CD14-positive monocyte (primary cell): ENCODE data around the gene SLU7. TPM values are rescaled to one million over a fixed set of nuclear protein-coding genes. Genes with fewer than 3 reads are reported as not detected.

ENCODE experiments used
- DNase-seq, 3 donors: peaks; one replicate each; pipeline ENCODE4 v3.0.0-alpha.2; 2011 to 2022
- H2AFZ ChIP-seq: 2 replicates; pipeline ENCODE4 v1.6.0; 2012; ENCODE audit warnings: mild to moderate bottlenecking, low read depth, low read length, inconsistent platforms; ENCODE audit not compliant: insufficient read depth, poor library complexity, severe bottlenecking
- H3K27ac ChIP-seq, 2 donors: 1 replicate in 1 of 2; 2 replicates in 1 of 2; pipeline ENCODE4 v1.5.1; 2012 to 2013; ENCODE audit warnings: low read length in 2 of 2, control low read depth in 1 of 2, inconsistent platforms in 1 of 2, low read depth in 1 of 2, mild to moderate bottlenecking in 1 of 2
- H3K27me3 ChIP-seq, 2 donors: one replicate each; pipeline versions ENCODE4 v1.6.0 to v1.6.1; 2011 to 2013; ENCODE audit warnings: low read length in 2 of 2; ENCODE audit not compliant: control insufficient read depth in 2 of 2, insufficient read depth in 2 of 2
- H3K36me3 ChIP-seq, 2 donors: replicated peaks in 1 of 2; 1 replicate in 1 of 2; 2 replicates in 1 of 2; pipeline versions ENCODE4 v1.5.1 to v1.6.1; 2012 to 2013; ENCODE audit warnings: low read length in 2 of 2, control low read depth in 1 of 2, inconsistent platforms in 1 of 2, mild to moderate bottlenecking in 1 of 2; ENCODE audit not compliant: insufficient read depth in 2 of 2, control insufficient read depth in 1 of 2
- H3K4me1 ChIP-seq, 2 donors: 1 replicate in 1 of 2; 2 replicates in 1 of 2; pipeline versions ENCODE4 v1.5.1 to v1.6.1; 2012 to 2013; ENCODE audit warnings: low read length in 2 of 2, control low read depth in 1 of 2, inconsistent platforms in 1 of 2, mild to moderate bottlenecking in 1 of 2, moderate library complexity in 1 of 2; ENCODE audit not compliant: insufficient read depth in 2 of 2, control insufficient read depth in 1 of 2
- H3K4me2 ChIP-seq: replicated peaks from 2 replicates; pipeline ENCODE3; 2012; ENCODE audit warnings: low read length, moderate library complexity, mild to moderate bottlenecking; ENCODE audit not compliant: poor library complexity, severe bottlenecking; ENCODE audit errors: extremely low read depth
- H3K4me3 ChIP-seq, 3 experiments: fragments of 200-600 bp in 1 of 3; sonication (generic) in 1 of 3; replicated peaks in 1 of 3; 1 replicate in 2 of 3; 2 replicates in 1 of 3; pipeline ENCODE4 v1.5.1; 2011 to 2013; ENCODE audit warnings: low read length in 3 of 3, mild to moderate bottlenecking in 3 of 3, control low read depth in 2 of 3, low read depth in 2 of 3, inconsistent platforms in 1 of 3, moderate library complexity in 1 of 3
- H3K79me2 ChIP-seq: 2 replicates; pipeline ENCODE4 v1.6.0; 2012; ENCODE audit warnings: mild to moderate bottlenecking, control low read depth, inconsistent platforms, low read length, moderate library complexity; ENCODE audit not compliant: insufficient read depth
- H3K9ac ChIP-seq: 2 replicates; pipeline ENCODE4 v1.6.0; 2017; ENCODE audit warnings: low read length, mild to moderate bottlenecking; ENCODE audit not compliant: insufficient read depth, poor library complexity, severe bottlenecking
- H3K9me3 ChIP-seq, 2 donors: replicated peaks in 1 of 2; 1 replicate in 1 of 2; 2 replicates in 1 of 2; pipeline versions ENCODE4 v1.5.1 to v1.6.1; 2012 to 2013; ENCODE audit warnings: low read length in 2 of 2, control low read depth in 1 of 2; ENCODE audit not compliant: control insufficient read depth in 1 of 2, insufficient read depth in 1 of 2
- H4K20me1 ChIP-seq: 2 replicates; pipeline ENCODE4 v1.6.0; 2012; ENCODE audit warnings: mild to moderate bottlenecking, low read length, control low read depth, moderate library complexity; ENCODE audit not compliant: insufficient read depth
- H3K27ac Mint-ChIP-seq, 7 donors: one replicate each; pipeline ENCODE4 v1.8.0; 2020; ENCODE audit warnings: mild to moderate bottlenecking in 7 of 7, mixed read lengths in 7 of 7, moderate library complexity in 6 of 7, inconsistent platforms in 2 of 7
- H3K27me3 Mint-ChIP-seq, 3 donors: one replicate each; pipeline ENCODE4 v1.8.0; 2021 to 2022; ENCODE audit warnings: low read depth in 3 of 3, mild to moderate bottlenecking in 3 of 3, mixed read lengths in 3 of 3, moderate library complexity in 3 of 3, inconsistent platforms in 1 of 3
- H3K36me3 Mint-ChIP-seq, 2 donors: one replicate each; pipeline ENCODE4 v1.8.0; 2020; ENCODE audit warnings: mixed read lengths in 2 of 2, inconsistent platforms in 1 of 2, mild to moderate bottlenecking in 1 of 2
- H3K4me1 Mint-ChIP-seq: one replicate; pipeline ENCODE4 v1.8.0; 2020; ENCODE audit warnings: mild to moderate bottlenecking, mixed read lengths
- H3K4me3 Mint-ChIP-seq, 2 donors: one replicate each; pipeline ENCODE4 v1.8.0; 2020; ENCODE audit warnings: mild to moderate bottlenecking in 2 of 2, mixed read lengths in 2 of 2, moderate library complexity in 1 of 2
- H3K9me3 Mint-ChIP-seq, 7 donors: one replicate each; pipeline ENCODE4 v1.8.0; 2020 to 2022; ENCODE audit warnings: mixed read lengths in 7 of 7, mild to moderate bottlenecking in 6 of 7, moderate library complexity in 6 of 7, inconsistent platforms in 2 of 7
- WGBS: methylation state at CpG from one replicate; pipeline ENCODE4 v1.1.5; 2013; ENCODE audit warnings: missing lambda C conversion rate; ENCODE audit not compliant: insufficient coverage; 5-methylcytosine and 5-hydroxymethylcytosine counted together
- intact Hi-C, 2 donors: fragments of 100-400 bp; cut with micrococcal nuclease; formaldehyde crosslinking; loops; one replicate each; pipeline versions ENCODE4 v1.15.0 to v1.15.1; 2023
- polyA plus RNA-seq, 3 donors: library from polyadenylated mRNA; depleted of rRNA in 1 of 3; unstranded in 2 of 3; stranded (reverse) in 1 of 3; fragments of 300-500 nt in 2 of 3; fragments of >200 nt in 1 of 3; fragmentation: Illumina TruSeq in 2 of 3; gene quantifications; 1 replicate in 2 of 3; 2 replicates in 1 of 3; pipeline ENCODE4 v1.2.3, GENCODE V29; 2012 to 2021
- TF ChIP-seq, protein P1 (sequence below): fragments of 200-600 bp; IDR thresholded peaks from one replicate; pipeline ENCODE4 v1.8.0; 2022; ENCODE audit warnings: antibody characterized with exemption, mild to moderate bottlenecking

The SLU7 gene
- polyA plus RNA-seq, 3 donors, result 38.4 to 61.6 (median 42.3) TPM

GRCh38 chr5:160441311-160441781 lies 22.5 kb upstream of the SLU7 start:
- H3K27me3 Mint-ChIP-seq, result peaks cover 0 to 4% (median 2%) of the 10 kb centered on the region in 3 donors
- WGBS, result no CpG with 5 or more reads among the region's 1 CpG
- no peak overlapping the region for H2AFZ ChIP-seq
- no peaks in the 10 kb centered on the region for H3K9me3 Mint-ChIP-seq
- H3K4me1 ChIP-seq, result peaks cover 15 to 35% of the 10 kb centered on the region in 2 donors
- peak overlapping the region in 1 of 7 donors; percentile 26 for H3K27ac Mint-ChIP-seq
- H3K27me3 ChIP-seq, result no peaks in the 10 kb centered on the region
- TF ChIP-seq, protein P1, sequence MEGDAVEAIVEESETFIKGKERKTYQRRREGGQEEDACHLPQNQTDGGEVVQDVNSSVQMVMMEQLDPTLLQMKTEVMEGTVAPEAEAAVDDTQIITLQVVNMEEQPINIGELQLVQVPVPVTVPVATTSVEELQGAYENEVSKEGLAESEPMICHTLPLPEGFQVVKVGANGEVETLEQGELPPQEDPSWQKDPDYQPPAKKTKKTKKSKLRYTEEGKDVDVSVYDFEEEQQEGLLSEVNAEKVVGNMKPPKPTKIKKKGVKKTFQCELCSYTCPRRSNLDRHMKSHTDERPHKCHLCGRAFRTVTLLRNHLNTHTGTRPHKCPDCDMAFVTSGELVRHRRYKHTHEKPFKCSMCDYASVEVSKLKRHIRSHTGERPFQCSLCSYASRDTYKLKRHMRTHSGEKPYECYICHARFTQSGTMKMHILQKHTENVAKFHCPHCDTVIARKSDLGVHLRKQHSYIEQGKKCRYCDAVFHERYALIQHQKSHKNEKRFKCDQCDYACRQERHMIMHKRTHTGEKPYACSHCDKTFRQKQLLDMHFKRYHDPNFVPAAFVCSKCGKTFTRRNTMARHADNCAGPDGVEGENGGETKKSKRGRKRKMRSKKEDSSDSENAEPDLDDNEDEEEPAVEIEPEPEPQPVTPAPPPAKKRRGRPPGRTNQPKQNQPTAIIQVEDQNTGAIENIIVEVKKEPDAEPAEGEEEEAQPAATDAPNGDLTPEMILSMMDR, result no peak
- DNase-seq, result peak in 1 of 3 donors; percentile 19
- intact Hi-C loops, result no loop called here
- H3K27ac ChIP-seq, result no peak overlapping the region
- H3K4me3 ChIP-seq, result no peak overlapping the region
- H3K36me3 ChIP-seq, result no peaks in the 10 kb centered on the region
- no peaks in the 10 kb centered on the region for H3K9me3 ChIP-seq
- no peak overlapping the region for H3K9ac ChIP-seq
- H4K20me1 ChIP-seq, result no peaks in the 10 kb centered on the region
- H3K4me3 Mint-ChIP-seq, result no peak overlapping the region
- peaks cover 24% of the 10 kb centered on the region for H3K4me1 Mint-ChIP-seq
- H3K36me3 Mint-ChIP-seq, result no peaks in the 10 kb centered on the region
- no peaks in the 10 kb centered on the region for H3K79me2 ChIP-seq
- H3K4me2 ChIP-seq, result no peak overlapping the region

GRCh38 chr5:160439205-160439600 lies 20.3 kb upstream of the SLU7 start:
- TF ChIP-seq, protein P1, result peak; percentile 91
- Histone ChIP-seq H3K9ac (peak overlapping the region; percentile 65), H3K4me1 (peaks cover 15 to 35% of the 10 kb centered on the region in 2 donors), H3K79me2 (no peaks in the 10 kb centered on the region), H3K36me3 (no peaks in the 10 kb centered on the region), H4K20me1 (no peaks in the 10 kb centered on the region), H3K27me3 (no peaks in the 10 kb centered on the region), H2AFZ (peak overlapping the region; percentile 86), H3K4me2 (peak overlapping the region; percentile 78), H3K4me3 (peak overlapping the region; percentile 57 to 82 (median 71)), H3K27ac (peak overlapping the region in 1 of 2 donors; percentile 60), H3K9me3 (no peaks in the 10 kb centered on the region)
- Mint-ChIP-seq H3K27me3 (peaks cover 0 to 5% (median 2%) of the 10 kb centered on the region in 3 donors), H3K9me3 (no peaks in the 10 kb centered on the region), H3K27ac (peak overlapping the region in 6 of 7 donors; percentile 58 to 87 (median 74)), H3K36me3 (no peaks in the 10 kb centered on the region), H3K4me1 (peaks cover 24% of the 10 kb centered on the region), H3K4me3 (peak overlapping the region; percentile 94 to 98)
- 0% methylated on average over 7 of the region's 11 CpGs for WGBS
- intact Hi-C loops, result loop anchor here in 1 of 2 donors (5.0 kb wide), 1 partner anchor 68 kb away; no protein-coding TSS in a partner anchor
- DNase-seq, result peak; percentile 70 to 81 (median 79)
